HG02973 (cell line): Measurements from ENCODE around the gene FAM221A.
"Not testable (repeated sequence)": the region's sequence is repeated elsewhere in the genome, so short reads cannot be mapped to it uniquely, and the experiment has no call there.

ENCODE experiments used
- ATAC-seq: cut with Tn5 transposase; IDR thresholded peaks from one replicate; pipeline ENCODE4 v1.9.1; 2021; ENCODE audit warnings: moderate library complexity; ENCODE audit not compliant: unreplicated experiment

FAM221A gene

GRCh38 chr7:23679898-23680413, at the start of gene FAM221A:
Gene FAM221A (plus strand): TSS chr7:23680199. CDS start chr7:23680219, 20 bp downstream.
- ATAC-seq = peak; percentile 97

DNA sequence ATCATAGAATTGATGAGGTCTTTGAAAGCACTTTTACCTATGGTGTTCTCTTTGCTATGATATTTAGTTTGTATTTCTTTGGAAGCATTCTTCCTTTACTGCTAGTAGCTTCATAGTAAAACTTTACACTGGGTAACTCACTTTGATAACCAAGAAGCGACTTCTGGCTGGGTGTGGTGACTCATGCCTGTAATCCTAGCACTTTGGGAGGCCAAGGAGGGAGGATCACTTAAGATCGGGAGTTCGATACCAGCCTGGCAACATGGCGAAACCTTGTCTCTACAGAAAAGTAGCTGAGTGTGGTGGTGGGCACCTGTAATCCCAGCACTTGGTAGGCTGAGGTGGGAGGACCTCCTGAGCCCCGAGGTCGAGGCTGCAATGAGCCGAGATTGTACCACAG, 46.6 kb upstream of the FAM221A start:
- ATAC-seq = no peak

DNA sequence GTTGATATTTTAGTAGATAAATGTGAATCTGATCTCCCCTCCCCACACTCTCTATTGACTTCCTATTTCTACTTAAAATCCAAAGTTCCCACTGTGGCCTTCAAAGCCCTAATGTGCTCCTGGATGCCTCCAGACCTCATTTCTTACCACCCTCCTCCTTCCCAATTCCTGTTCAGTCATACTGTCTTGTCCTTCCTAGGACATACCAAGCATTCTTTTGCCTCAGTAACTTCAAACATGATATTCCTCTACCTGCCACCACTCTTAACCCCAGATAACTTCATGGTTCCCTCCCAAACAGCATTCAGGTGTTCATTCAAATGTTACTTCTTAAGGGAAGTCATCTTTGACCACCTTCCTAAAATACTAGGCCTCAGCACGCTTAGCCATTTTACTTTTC, 34.2 kb upstream of the FAM221A start:
- ATAC-seq = no peak

- no peak for ATAC-seq
These were observed 26.1 kb upstream of the FAM221A start for GRCh38 chr7:23653942-23654341.

- ATAC-seq = no peak
These were observed 25.5 kb upstream of the FAM221A start for GRCh38 chr7:23654508-23654907.

DNA sequence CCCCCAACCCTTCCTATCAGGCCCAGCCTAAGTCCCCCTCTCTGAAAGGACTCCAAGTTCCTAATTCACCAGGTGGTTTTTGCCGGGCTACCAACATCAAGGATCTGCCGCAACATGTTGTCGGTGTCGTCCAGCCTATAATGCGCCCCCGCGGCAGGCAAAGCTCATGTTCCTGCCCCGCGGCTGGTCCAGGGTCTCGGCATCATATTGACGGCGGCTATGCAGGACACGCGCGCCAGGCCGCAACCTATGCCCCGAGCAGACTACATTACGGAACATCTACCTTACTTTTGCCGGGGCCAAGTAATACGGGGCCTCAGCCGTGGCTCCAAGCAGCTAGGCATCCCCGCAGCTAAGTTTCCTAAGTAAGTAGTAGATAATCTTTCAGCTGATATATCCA, 24.6 kb upstream of the FAM221A start:
- ATAC-seq = no peak

DNA sequence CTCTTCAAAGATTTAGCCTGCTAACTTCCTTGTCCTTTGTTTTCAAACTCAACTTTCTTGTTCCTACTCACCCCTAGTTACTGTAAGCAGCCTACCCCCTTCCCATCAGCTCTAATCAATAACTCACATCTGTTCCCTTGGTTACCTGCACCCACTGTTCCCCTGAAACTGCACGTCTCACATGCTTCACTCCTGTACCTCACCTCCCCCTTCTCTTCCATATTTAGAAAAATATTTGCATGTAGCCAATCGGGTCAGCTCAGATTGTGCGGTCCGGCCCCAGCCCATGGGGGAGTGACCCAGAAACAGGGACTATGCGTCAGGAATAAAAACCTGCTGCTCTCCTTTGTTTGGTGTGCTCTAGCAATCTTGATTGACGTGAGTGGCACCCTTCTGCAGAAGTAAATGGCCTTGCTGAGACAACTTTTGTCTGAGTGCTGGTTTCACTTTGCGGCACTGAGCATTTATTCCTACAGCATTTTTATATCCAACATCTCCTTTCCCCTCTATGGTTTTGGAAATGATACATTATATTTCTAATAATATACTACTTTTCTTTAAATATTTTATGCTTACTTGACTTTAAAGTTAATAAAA, 21.1 kb upstream of the FAM221A start:
- no peak for ATAC-seq

DNA sequence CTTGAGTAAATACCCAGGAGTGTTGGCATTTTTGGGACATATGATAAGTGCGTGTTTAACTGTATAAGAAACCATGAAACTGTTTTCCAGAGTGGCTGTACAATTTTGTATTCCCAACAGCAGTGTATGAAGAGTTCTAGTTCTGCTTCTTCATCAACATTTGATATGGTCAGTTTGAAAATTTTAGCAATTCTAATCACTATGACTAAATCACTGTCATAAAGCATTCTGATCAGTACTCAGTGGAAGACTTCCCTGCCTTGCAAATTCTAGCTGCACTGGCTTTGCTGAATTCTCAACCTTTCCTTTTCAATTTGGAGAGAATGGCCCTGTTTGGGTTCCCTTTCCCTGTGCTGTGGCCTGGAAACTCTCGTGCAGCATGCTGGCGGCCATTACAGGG, 18.6 kb upstream of the FAM221A start:
- no peak for ATAC-seq

DNA sequence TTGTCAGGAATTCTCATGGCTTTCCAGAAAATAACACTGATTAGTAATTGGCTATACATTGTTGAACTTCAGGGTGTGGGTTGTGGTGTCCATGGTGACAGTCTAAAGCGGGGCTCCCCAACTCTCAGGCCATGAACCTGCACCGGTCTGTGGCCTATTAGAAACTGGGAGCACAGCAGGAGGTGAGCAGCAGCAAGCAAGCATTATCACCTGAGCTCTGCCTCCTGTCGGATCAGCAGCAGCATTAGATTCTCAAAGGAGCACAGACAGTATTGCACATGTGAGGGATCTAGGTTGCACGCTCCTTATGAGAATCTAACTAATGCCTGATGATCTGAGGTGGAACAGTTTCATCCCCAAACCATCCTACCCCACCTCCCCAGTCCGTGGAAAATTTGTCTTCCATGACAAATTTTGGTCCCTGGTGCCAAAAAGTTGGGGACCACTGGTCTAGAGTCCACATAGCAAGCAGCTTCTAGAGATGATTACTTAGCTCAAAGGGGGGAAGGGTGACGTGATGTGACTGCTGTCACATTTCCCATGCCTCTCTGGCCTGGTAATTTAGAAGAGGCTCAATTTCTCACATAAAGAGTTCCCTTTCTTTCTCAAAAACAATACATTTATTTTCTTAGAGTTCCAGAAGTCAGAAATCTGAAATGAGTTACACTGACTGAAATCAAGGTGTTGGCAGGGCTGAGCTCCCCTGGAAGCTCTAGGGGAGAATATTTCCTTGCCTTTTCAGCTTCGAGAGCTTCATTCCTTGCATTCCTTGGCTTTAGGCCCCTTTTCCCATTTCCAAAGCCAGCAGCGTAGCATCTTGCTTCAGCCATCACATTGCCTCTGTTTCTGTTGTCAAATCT, 17.6 kb upstream of the FAM221A start:
- ATAC-seq = no peak

DNA sequence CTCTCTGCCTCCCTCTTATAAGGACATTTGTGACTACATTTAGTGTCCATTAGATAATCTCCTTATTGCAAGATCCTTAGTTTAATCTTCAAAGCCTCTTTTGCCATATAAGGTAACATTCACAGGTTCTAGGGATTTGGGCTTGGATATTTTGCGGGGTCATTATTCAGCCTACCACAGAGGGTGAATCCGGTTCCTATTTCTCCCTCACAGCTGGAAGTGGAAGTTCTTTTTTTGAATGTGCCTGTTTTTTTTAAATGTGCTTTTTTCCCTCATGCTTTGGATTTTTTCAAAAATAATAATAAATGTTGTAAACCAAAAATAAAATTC, 17.1 kb upstream of the FAM221A start:
- ATAC-seq = no peak

GRCh38 chr7:23664122-23664521, 15.9 kb upstream of the FAM221A start:
- ATAC-seq = no peak

DNA sequence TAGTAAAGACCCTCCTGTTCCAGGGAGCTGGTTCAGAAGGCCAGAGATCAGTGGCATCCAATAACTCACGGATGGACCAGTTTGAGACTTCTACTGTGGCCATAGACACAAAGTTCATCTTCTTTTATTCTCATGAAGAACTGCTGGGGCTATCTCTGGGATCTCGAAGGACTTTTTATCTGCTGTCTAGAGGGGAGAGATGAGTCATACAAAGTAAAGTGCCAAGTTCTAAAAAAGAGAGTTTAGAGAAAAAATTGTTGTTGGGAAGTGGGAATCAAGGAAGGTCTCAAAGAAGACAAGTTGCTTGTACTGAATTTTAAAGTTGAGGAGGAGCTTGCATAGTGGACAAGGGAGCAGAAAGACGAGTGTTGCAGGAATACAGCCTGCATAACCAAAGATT, 8.0 kb upstream of the FAM221A start:
- ATAC-seq = no peak

- peak; percentile 34 for ATAC-seq
These were observed 711 bp downstream of the FAM221A start for GRCh38 chr7:23680414-23681405.

- not testable (repeated sequence) for ATAC-seq
These were observed 4.0 kb downstream of the FAM221A start for GRCh38 chr7:23684041-23684440.

DNA sequence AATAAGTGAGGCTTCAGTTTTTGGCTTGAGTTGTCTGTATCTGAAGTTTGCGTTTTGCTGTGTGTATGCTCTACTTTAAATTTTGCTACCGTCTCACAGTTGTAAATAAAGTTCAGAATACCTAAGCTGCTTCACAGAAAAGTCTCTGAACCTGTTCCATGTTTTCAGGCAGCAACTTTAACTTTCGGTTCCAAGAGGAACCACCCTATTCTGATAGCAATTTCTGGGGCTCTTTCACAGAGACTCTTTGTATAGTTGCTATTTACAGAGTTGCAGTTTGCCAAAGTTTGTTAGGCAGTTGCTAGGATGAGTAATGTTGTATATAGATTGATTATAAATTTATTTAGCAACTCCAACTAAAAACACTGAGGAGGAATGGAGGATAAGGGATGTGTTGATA, 5.7 kb downstream of the FAM221A start:
- no peak for ATAC-seq

- ATAC-seq = no peak
These were observed 7.0 kb downstream of the FAM221A start for GRCh38 chr7:23687011-23687410.

- no peak for ATAC-seq
These were observed 9.2 kb downstream of the FAM221A start for GRCh38 chr7:23689165-23689564.

GRCh38 chr7:23691320-23691719, 11.3 kb downstream of the FAM221A start:
- no peak for ATAC-seq

- no peak for ATAC-seq
These were observed 13.2 kb downstream of the FAM221A start for GRCh38 chr7:23693224-23693623.

GRCh38 chr7:23696916-23697441, 17.0 kb downstream of the FAM221A start:
- ATAC-seq = peak; percentile 74

DNA sequence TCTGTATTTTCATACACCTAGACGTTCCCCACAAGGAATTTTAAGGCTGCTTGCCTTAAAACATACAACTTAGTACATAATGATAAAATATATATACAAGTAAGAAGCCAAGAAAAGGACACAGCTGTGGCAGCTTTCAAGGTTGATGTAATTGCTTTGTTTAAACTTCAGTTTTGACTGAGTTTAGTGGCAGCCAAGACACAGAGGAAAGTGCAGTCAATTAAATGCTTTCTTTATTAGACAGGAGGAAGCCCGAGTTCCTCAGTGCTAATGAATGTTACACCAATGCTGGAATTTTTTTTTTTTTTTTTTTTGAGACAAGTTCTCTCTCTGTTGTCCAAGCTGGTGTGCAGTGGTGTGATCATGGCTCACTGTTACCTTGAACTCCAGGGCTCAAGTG, 18.8 kb downstream of the FAM221A start:
- ATAC-seq = no peak
